Activated CD8-positive, alpha-beta T cell treated with anti-CD3 and anti-CD28 coated beads for 36 hours (primary cell): ENCODE measurements around the gene UBE3B. TPM values are rescaled to one million over a fixed set of nuclear protein-coding genes. Genes with fewer than 3 reads are reported as not detected.

Experiments used
- ATAC-seq: fragments of 200-7000 bp; cut with Tn5 transposase; one replicate; pipeline ENCODE4 v1.10.0; 2021; ENCODE audit warnings: mild to moderate bottlenecking, moderate library complexity
- CTCF ChIA-PET: fragments of 350-600 bp; sonication (Branson Sonifier 250); formaldehyde crosslinking; loops from one replicate; lab custom pipeline; 2021; ENCODE audit warnings: antibody characterized with exemption; lab: Charles Lee
- POLR2A ChIA-PET: fragments of 350-600 bp; sonication (Branson Sonifier 250); formaldehyde crosslinking; loops from one replicate; lab custom pipeline; 2021; ENCODE audit warnings: antibody characterized with exemption; lab: Charles Lee
- DNase-seq: peaks from one replicate; pipeline ENCODE4 v3.0.0-alpha.2; 2020
- H3K27ac Mint-ChIP-seq: one replicate; pipeline ENCODE4 v1.8.0; 2021; ENCODE audit warnings: mild to moderate bottlenecking, mixed read lengths
- H3K27me3 Mint-ChIP-seq: one replicate; pipeline ENCODE4 v1.8.0; 2021; ENCODE audit warnings: mixed read lengths
- H3K36me3 Mint-ChIP-seq: one replicate; pipeline ENCODE4 v1.8.0; 2021; ENCODE audit warnings: low read depth, mixed read lengths
- H3K4me1 Mint-ChIP-seq: one replicate; pipeline ENCODE4 v1.8.0; 2021; ENCODE audit warnings: low read depth, mixed read lengths
- H3K4me3 Mint-ChIP-seq: one replicate; pipeline ENCODE4 v1.8.0; 2021; ENCODE audit warnings: mild to moderate bottlenecking, moderate library complexity, mixed read lengths
- H3K9me3 Mint-ChIP-seq: one replicate; pipeline ENCODE4 v1.8.0; 2021; ENCODE audit warnings: mixed read lengths
- intact Hi-C: fragments of 100-400 bp; cut with micrococcal nuclease; formaldehyde crosslinking; loops from one replicate; pipeline ENCODE4 v1.10.0; 2022
- total RNA-seq, 2 experiments: library from RNA; stranded (reverse); gene quantifications; one replicate each; pipeline ENCODE4 v1.2.3, GENCODE V29; 2021
- TF ChIP-seq, protein P1 (sequence below): fragments of 200-600 bp; IDR thresholded peaks from one replicate; pipeline ENCODE4 v1.8.0; 2022; ENCODE audit warnings: antibody characterized with exemption, mild to moderate bottlenecking

Gene UBE3B
- total RNA-seq, 2 experiments from 2014 or later: 22.5 to 24.9 TPM

DNA sequence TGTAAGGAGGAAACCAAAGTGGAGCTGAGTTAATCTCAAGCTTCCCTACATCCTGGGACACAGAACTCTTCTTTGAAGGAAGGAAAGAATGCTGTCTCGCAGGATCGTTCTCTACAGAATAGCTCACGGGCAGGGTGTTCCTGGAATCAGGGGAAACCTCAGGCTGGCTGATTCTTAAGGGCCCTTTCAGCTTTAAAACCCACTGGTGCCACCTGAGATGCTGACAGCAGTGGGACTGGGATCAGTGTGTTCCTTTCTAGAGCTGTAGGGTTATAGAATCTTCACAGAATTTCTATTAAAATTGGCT is 47.8 kb downstream of the UBE3B start:
- Mint-ChIP-seq H3K4me3 (no peak overlapping the region), H3K9me3 (no peaks in the 10 kb centered on the region), H3K36me3 (peaks cover 4% of the 10 kb centered on the region), H3K27me3 (no peaks in the 10 kb centered on the region), H3K27ac (no peak overlapping the region), H3K4me1 (no peaks in the 10 kb centered on the region)
- ATAC-seq (no peak), DNase-seq (no peak)
- TF ChIP-seq, protein P1, sequence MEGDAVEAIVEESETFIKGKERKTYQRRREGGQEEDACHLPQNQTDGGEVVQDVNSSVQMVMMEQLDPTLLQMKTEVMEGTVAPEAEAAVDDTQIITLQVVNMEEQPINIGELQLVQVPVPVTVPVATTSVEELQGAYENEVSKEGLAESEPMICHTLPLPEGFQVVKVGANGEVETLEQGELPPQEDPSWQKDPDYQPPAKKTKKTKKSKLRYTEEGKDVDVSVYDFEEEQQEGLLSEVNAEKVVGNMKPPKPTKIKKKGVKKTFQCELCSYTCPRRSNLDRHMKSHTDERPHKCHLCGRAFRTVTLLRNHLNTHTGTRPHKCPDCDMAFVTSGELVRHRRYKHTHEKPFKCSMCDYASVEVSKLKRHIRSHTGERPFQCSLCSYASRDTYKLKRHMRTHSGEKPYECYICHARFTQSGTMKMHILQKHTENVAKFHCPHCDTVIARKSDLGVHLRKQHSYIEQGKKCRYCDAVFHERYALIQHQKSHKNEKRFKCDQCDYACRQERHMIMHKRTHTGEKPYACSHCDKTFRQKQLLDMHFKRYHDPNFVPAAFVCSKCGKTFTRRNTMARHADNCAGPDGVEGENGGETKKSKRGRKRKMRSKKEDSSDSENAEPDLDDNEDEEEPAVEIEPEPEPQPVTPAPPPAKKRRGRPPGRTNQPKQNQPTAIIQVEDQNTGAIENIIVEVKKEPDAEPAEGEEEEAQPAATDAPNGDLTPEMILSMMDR: no peak
- intact Hi-C loops: no loop called here
- POLR2A ChIA-PET: no interaction called here
- CTCF ChIA-PET: interaction anchor here (0.7 to 1.5 kb wide), 4 partner anchors 56 to 320 kb away, joined by 3 to 5 read pairs (median 4); no protein-coding TSS in a partner anchor

DNA sequence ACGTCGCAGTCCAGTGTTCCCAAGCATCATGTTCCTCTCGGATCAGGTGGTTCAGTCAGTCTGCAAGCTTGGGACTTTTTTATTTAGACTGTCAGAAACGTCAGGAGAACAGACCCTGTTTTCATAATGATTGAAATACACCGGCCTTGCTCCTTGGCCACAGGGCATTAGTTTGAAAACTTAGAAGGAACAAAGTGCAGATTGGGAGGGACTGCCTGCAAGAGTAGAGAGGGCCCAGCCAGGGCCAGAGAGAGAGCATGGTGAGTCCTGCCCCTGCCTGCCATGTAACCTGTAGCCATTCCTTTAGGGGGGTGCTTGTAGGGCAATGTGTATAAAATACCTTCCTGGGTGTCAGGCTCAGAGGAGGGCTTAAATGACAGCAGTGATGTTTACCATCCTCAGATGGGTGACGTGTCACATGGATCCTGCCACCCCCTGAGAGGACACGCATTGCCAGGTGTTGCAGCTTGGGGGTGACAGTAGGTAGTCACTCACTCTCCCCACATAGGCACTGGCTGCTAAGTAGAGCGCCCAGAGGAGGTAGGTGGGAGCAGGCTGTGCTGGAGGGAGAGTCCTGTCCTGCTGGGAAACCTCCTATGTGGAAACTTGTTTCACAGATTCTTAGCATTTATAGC is 50.2 kb downstream of the UBE3B start:
- TF ChIP-seq, protein P1: no peak
- H3K4me3 Mint-ChIP-seq: no peak overlapping the region
- ChIA-PET POLR2A (no interaction called here), CTCF (no interaction called here)
- DNase-seq (no peak), ATAC-seq (no peak)
- H3K36me3 Mint-ChIP-seq: peaks cover 3% of the 10 kb centered on the region
- H3K4me1 Mint-ChIP-seq: no peaks in the 10 kb centered on the region
- no peaks in the 10 kb centered on the region for H3K9me3 Mint-ChIP-seq
- no peaks in the 10 kb centered on the region for H3K27me3 Mint-ChIP-seq
- H3K27ac Mint-ChIP-seq: peak overlapping the region; percentile 14
- intact Hi-C loops: no loop called here

DNA sequence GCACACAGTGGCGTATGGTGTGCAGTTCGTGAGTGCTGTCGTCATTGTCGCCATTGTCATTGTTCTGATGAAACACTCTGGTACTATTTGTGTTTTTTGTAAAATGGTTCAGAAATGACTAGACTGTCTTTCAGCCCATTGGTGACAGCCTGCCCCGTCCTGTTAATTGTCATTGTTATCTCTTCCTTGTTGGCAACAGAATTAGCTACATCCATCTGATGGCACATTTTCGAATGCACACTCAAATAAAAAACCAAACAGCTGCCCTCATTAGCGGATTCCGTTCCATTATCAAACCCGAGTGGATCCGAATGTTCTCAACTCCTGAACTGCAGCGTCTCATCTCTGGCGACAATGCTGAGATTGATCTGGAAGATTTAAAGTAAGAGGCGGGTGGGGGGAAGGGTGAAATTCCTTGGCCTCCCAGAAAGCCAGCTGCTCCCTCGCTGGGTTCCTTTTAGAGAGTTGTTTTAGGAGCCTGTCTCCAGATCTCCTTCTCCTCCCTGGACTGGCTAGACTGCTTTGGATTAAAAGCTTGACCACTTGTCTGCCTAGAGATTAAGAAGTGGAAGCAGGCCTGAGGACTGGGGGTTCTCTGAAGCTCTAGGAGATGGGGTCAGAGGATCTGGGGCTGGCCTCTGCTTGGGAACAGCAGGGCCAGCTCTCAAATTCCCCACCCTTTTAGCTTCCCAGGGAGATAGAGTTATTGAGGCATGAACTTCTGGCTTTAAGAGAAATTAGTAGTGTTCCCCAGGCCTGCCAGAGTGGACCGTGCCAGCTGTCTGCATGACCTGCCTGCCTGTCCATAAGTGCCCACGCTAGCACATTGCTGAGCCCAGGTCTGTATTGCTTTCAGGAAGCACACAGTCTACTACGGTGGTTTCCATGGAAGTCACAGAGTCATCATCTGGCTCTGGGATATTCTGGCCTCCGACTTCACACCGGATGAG is 52.5 kb downstream of the UBE3B start:
- no peaks in the 10 kb centered on the region for H3K9me3 Mint-ChIP-seq
- POLR2A ChIA-PET: no interaction called here
- H3K27ac Mint-ChIP-seq: no peak overlapping the region
- TF ChIP-seq, protein P1: no peak
- no peaks in the 10 kb centered on the region for H3K4me1 Mint-ChIP-seq
- ATAC-seq: no peak
- no peak for DNase-seq
- no peaks in the 10 kb centered on the region for H3K27me3 Mint-ChIP-seq
- no peaks in the 10 kb centered on the region for H3K36me3 Mint-ChIP-seq
- CTCF ChIA-PET: interaction anchor here (1.0 kb wide), 1 partner anchor 245 kb away, joined by 3 read pairs; no protein-coding TSS in a partner anchor
- H3K4me3 Mint-ChIP-seq: no peak overlapping the region
- intact Hi-C loops: no loop called here

DNA sequence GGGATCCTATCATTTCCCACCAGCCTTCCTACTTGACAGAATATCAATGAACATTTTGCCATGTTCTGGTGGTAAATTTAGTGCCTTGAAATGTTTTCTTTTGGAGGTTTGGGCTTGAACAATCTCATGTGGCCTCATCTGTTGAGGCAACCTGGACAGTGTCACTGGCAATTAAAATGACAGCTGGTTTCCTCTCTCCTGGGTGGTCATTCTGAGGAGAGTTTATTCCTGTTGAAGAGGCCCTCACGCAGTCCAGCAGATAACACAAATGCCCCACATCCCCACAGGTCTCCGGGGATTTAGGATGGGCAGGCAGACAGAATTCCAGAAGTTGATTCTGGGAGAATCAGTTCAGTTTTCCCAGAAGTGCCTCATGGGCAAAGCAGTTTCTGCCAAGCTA is 54.0 kb downstream of the UBE3B start:
- H3K27me3 Mint-ChIP-seq: no peaks in the 10 kb centered on the region
- no peak overlapping the region for H3K27ac Mint-ChIP-seq
- ATAC-seq (no peak), DNase-seq (no peak)
- no peak overlapping the region for H3K4me3 Mint-ChIP-seq
- no peaks in the 10 kb centered on the region for H3K36me3 Mint-ChIP-seq
- CTCF ChIA-PET: no interaction called here
- intact Hi-C loops: no loop called here
- POLR2A ChIA-PET: interaction anchor here (1.2 kb wide), 1 partner anchor 12 kb away, joined by 4 read pairs; no protein-coding TSS in a partner anchor
- TF ChIP-seq, protein P1: no peak
- H3K4me1 Mint-ChIP-seq: no peaks in the 10 kb centered on the region
- H3K9me3 Mint-ChIP-seq: no peaks in the 10 kb centered on the region
